Activated T-cell treated with anti-CD3 and anti-CD28 coated beads, Interleukin-2, amount 50 U/mL, for 72 hours (primary cell): ENCODE measurements around the gene EDNRB. TPM values are rescaled to one million over a fixed set of nuclear protein-coding genes. Genes with fewer than 3 reads are reported as not detected.
"Not testable (repeated sequence)": the region's sequence is repeated elsewhere in the genome, so short reads cannot be mapped to it uniquely, and the experiment has no call there.

Experiments
- ATAC-seq, 2 donors: fragments of 150-1000 bp; cut with Tn5 transposase; replicated peaks in 1 of 2; 2 replicates each; pipeline ENCODE4 v1.10.0; 2021; ENCODE audit warnings: moderate library complexity in 2 of 2, mild to moderate bottlenecking in 1 of 2
- DNase-seq, 2 donors: peaks; one replicate each; pipeline ENCODE4 v3.0.0; 2021 to 2022; ENCODE audit warnings: mixed read lengths in 1 of 2
- H3K27ac Mint-ChIP-seq: one replicate; pipeline ENCODE4 v1.8.0; 2022; ENCODE audit warnings: mild to moderate bottlenecking, moderate library complexity, mixed read lengths
- H3K27me3 Mint-ChIP-seq: one replicate; pipeline ENCODE4 v1.8.0; 2022; ENCODE audit warnings: low read depth, mixed read lengths
- H3K36me3 Mint-ChIP-seq, 2 donors: one replicate each; pipeline ENCODE4 v1.8.0; 2022; ENCODE audit warnings: mixed read lengths in 2 of 2, mild to moderate bottlenecking in 1 of 2; ENCODE audit not compliant: insufficient read depth in 2 of 2
- H3K4me1 Mint-ChIP-seq: one replicate; pipeline ENCODE4 v1.8.0; 2022; ENCODE audit warnings: low read depth, mixed read lengths
- H3K4me3 Mint-ChIP-seq, 2 donors: one replicate each; pipeline ENCODE4 v1.8.0; 2022; ENCODE audit warnings: mild to moderate bottlenecking in 2 of 2, mixed read lengths in 2 of 2, moderate library complexity in 2 of 2
- H3K9me3 Mint-ChIP-seq, 2 donors: one replicate each; pipeline ENCODE4 v1.8.0; 2022; ENCODE audit warnings: mixed read lengths in 2 of 2
- total RNA-seq, 2 donors: library from RNA; stranded (reverse); gene quantifications; one replicate each; pipeline ENCODE4 v1.2.3, GENCODE V29; 2022

Gene EDNRB
- not detected for total RNA-seq

DNA sequence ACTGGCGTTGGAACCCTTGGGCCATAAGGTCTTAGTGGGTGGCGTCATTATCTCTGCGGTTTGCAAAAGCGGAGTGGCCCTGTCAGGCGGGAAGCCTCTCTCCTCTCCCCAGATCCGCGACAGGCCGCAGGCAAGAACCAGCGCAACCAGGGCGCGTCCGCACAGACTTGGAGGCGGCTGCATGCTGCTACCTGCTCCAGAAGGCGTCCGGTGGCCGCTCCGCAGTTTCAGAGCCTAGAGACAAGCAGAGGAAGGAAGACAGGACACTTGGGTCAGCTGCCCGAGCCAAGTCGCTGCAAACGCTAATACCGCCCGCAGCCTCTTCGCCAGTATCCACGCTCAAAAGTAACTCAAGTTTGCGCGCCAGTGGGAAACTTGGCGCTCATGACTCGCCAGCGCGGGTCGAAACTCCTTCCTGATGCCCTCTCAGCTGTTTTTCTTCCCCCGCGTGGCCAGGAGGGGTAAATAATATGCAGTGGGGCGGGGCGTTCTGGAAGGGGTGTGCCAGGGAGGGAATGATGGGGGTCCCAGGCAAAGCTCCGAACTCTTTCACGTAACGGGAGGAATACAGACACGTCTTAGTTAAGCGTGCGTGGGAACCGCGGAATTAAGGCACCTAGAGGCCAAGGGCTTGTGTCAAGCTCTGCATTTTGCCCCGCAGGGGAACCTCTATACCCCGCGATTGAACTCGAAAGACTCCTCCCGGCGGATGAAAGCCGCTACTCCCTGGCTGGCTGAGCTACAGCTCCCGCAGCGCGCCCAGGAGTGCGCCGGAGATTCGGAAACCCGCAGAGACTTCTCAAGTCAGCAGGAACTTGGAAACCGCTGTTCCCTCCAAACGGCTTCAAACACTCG is at the start of gene EDNRB:
Gene EDNRB (minus strand): TSS at position 441 of the 855 bp plus-strand sequence. CDS start 258 bp downstream, at position 183.
- no peak within 1 kb of the TSS for H3K4me3 Mint-ChIP-seq
- no peaks in the 10 kb centered on the region for H3K9me3 Mint-ChIP-seq
- peaks cover 5% of the 10 kb centered on the region for H3K27me3 Mint-ChIP-seq
- H3K4me1 Mint-ChIP-seq = no peaks in the 10 kb centered on the region
- peak; percentile 2 to 4 for DNase-seq
- H3K36me3 Mint-ChIP-seq = peaks cover 0 to 2% of the 10 kb centered on the region in 2 donors
- no peak within 1 kb of the TSS for H3K27ac Mint-ChIP-seq
- peak; percentile 58 to 59 for ATAC-seq

GRCh38 chr13:77966671-77967070 is 48.0 kb upstream of the EDNRB start:
- no peak overlapping the region for H3K27ac Mint-ChIP-seq
- DNase-seq (no peak), ATAC-seq (no peak)
- H3K4me1 Mint-ChIP-seq = no peaks in the 10 kb centered on the region
- no peaks in the 10 kb centered on the region for H3K27me3 Mint-ChIP-seq
- no peak overlapping the region for H3K4me3 Mint-ChIP-seq
- no peaks in the 10 kb centered on the region for H3K36me3 Mint-ChIP-seq
- H3K9me3 Mint-ChIP-seq = peaks cover 0 to under 1% of the 10 kb centered on the region in 2 donors

DNA sequence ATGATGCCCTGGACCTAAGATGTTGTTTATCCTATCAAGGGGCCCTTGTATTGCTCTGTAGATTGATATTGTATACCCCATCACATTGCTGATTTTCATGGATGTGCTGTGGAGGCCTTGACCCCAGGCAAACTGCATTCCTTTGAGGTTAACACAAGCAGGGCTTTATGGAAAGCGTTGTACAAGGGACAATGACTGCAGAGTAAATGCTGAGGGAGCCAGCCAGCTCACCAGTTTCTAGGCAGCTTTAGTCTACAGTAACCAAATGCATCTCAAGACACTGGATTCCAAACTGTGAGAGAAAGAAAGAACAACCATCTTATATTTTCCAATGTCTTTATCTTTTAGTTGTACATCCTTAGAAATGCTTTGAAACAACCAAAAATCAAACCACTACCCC is 34.1 kb upstream of the EDNRB start:
- ATAC-seq (no peak), DNase-seq (no peak)
- no peaks in the 10 kb centered on the region for H3K9me3 Mint-ChIP-seq
- no peak overlapping the region for H3K27ac Mint-ChIP-seq
- H3K36me3 Mint-ChIP-seq = no peaks in the 10 kb centered on the region
- no peaks in the 10 kb centered on the region for H3K4me1 Mint-ChIP-seq
- no peak overlapping the region for H3K4me3 Mint-ChIP-seq
- no peaks in the 10 kb centered on the region for H3K27me3 Mint-ChIP-seq

GRCh38 chr13:77952276-77952675 is 33.6 kb upstream of the EDNRB start:
- Mint-ChIP-seq H3K27me3 (no peaks in the 10 kb centered on the region), H3K27ac (no peak overlapping the region), H3K9me3 (no peaks in the 10 kb centered on the region), H3K4me1 (no peaks in the 10 kb centered on the region), H3K4me3 (no peak overlapping the region), H3K36me3 (no peaks in the 10 kb centered on the region)
- DNase-seq (no peak), ATAC-seq (no peak)

- ATAC-seq (no peak), DNase-seq (no peak)
- Mint-ChIP-seq H3K36me3 (no peaks in the 10 kb centered on the region), H3K9me3 (no peaks in the 10 kb centered on the region), H3K27ac (no peak overlapping the region), H3K4me3 (no peak overlapping the region), H3K4me1 (no peaks in the 10 kb centered on the region), H3K27me3 (no peaks in the 10 kb centered on the region)
These were observed 27.9 kb upstream of the EDNRB start for GRCh38 chr13:77946522-77946921.

- H3K36me3 Mint-ChIP-seq, H3K27ac Mint-ChIP-seq, H3K4me3 Mint-ChIP-seq, H3K4me1 Mint-ChIP-seq, H3K9me3 Mint-ChIP-seq, ATAC-seq, DNase-seq: not testable (repeated sequence)
- H3K27me3 Mint-ChIP-seq = peaks cover 18% of the 10 kb centered on the region
These were observed 16.4 kb upstream of the EDNRB start for GRCh38 chr13:77935063-77935462.

DNA sequence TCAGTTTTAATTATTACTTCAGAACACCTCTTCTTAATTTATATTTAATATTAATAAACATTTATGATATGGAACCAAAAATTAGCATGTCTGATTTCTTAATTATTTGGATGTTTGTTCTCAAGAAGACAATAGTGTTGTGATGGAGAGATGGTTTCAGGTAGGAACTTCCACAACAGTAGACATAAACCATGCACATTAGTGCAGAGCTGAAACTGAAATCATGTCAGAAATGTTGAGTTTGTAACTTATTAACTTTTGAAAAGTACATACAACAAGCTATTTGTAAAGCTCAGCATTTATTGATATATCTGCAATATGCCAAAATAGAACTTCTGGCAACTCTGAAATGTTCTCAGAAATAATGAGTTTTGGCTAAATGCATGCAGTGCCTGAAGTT is 11.8 kb upstream of the EDNRB start:
- ATAC-seq = no peak
- Mint-ChIP-seq H3K9me3 (no peaks in the 10 kb centered on the region), H3K36me3 (peaks cover 0 to 1% of the 10 kb centered on the region in 2 donors), H3K4me3 (no peak overlapping the region), H3K4me1 (peaks cover 11% of the 10 kb centered on the region), H3K27me3 (peaks cover 28% of the 10 kb centered on the region), H3K27ac (no peak overlapping the region)
- no peak for DNase-seq

DNA sequence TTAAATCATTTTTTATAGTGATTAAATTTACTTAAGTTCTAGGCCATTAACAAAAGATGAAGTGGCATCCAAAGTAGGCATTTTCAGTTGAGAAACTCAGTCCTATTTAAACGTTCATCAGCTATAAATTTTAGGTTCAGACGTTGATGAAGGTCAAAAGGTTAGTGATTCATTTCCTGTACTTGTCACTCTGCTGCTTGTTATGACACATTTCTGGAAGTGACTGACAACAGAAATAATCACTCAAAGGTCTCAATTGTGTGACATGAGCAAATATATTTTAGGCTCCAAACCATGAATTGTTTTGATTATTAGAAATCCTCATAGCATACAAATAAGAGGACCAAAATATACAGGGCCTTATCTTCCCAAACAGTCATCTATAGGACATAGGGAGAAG is 10.3 kb upstream of the EDNRB start:
- Mint-ChIP-seq H3K4me1 (peaks cover 11% of the 10 kb centered on the region), H3K4me3 (peak overlapping the region in 1 of 2 donors; percentile 58), H3K9me3 (no peaks in the 10 kb centered on the region), H3K27ac (peak overlapping the region; percentile 57), H3K36me3 (peaks cover 0 to 1% of the 10 kb centered on the region in 2 donors), H3K27me3 (peaks cover 40% of the 10 kb centered on the region)
- peak; percentile 89 to 92 for ATAC-seq
- DNase-seq = no peak

DNA sequence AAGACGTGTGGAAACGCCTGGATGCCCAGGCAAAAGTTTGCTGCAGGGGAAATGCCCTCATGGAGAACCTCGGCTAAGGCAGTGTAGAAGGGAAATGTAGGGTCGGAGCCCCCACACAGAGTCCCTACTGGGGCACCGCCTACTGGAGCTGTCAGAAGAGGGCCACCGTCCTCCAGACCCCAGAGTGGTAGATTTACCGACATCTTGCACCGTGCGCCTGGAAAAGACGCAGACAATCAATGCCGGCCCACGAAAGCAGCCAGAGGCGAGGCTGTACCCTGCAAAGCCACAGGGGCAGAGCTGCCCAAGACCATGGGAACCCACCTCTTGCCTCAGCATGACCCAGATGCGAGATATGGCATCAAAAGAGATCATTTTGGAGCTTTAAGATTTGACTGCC is 7.0 kb upstream of the EDNRB start:
- peaks cover 1 to 2% of the 10 kb centered on the region in 2 donors for H3K36me3 Mint-ChIP-seq
- DNase-seq (no peak), ATAC-seq (no peak)

DNA sequence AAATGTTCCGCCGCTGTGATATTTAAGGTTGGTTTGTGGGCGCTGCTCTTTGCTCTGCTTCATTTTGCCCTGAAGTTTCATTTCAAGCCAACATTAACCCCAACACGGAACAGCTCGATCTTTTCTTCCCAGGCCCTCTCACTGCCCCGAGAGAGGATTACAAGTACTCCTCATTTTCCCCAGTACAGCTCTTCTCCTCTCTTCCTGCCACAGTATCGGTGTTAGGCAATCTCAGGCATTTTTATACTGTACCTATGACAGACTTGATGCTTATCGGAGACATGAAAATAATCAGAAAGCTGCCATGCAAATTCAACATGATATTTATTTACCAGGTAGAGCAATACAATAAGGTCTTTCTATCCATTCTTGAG is 1.3 kb upstream of the EDNRB start:
- DNase-seq (no peak), ATAC-seq (peak in 1 of 2 donors; percentile 11)
- Mint-ChIP-seq H3K36me3 (peaks cover 0 to 2% of the 10 kb centered on the region in 2 donors), H3K4me3 (no peak overlapping the region), H3K27me3 (peaks cover 15% of the 10 kb centered on the region), H3K4me1 (no peaks in the 10 kb centered on the region), H3K9me3 (no peaks in the 10 kb centered on the region), H3K27ac (no peak overlapping the region)

More for the DNA sequence above, 7.0 kb upstream of the EDNRB start:
- Mint-ChIP-seq H3K9me3 (no peaks in the 10 kb centered on the region), H3K27me3 (peaks cover 48% of the 10 kb centered on the region), H3K27ac (no peak overlapping the region), H3K4me1 (peaks cover 11% of the 10 kb centered on the region), H3K4me3 (no peak overlapping the region)

DNA sequence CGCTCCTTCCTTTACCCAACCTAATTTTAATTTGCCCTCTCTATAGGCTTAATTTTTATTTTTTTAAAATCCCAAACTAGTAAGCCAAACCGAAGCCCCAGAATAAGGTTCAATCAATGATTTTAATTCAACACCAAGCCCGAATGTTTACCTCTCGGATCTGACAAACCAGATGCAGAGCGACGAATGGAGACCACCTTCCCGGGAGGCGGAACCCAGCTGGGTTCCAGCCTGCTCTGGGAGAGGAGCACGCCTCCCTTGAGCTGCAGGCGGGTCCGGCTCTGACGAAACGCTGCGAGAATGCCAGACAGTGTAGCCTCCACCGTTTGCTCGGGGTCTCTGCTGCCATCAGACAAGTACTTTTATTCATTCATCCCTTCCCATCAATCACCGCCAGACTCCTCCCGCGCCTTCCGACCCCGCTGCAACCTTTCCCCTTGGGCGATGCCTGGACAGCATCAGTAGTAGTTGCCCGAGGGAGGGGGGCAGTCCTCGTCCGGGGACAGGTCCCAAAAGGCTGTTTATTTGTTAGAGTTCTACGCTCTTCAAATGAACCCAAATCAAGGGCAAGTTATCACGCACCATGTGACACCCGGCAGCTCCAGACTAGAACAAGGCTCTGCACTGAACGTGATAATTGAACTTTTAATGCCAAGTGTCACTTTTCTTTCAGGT is 752 bp upstream of the EDNRB start:
- DNase-seq = peak in 1 of 2 donors; percentile 4
- H3K36me3 Mint-ChIP-seq = peaks cover 0 to 2% of the 10 kb centered on the region in 2 donors
- H3K4me1 Mint-ChIP-seq = no peaks in the 10 kb centered on the region
- H3K27ac Mint-ChIP-seq = no peak overlapping the region
- no peaks in the 10 kb centered on the region for H3K9me3 Mint-ChIP-seq
- peak; percentile 54 to 59 for ATAC-seq
- H3K27me3 Mint-ChIP-seq = peaks cover 11% of the 10 kb centered on the region
- no peak overlapping the region for H3K4me3 Mint-ChIP-seq

DNA sequence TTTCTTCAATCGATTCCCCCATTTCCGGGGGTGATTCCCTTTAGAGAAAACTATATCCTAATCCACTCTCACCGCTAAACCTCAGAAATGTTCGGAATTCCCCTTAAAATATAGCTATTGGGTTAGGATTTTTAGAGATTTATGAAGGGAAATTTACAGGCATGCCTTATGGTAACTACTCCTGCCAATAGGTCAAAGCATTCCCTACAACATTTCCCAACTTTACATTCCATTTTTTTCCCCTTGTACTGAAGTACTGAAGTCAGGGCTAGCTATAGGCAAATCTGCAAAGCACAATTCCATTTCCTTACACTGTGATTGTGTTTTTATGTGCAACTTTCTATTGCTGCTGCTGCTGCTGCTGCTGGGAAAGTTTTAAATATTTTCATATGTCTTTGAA is 2.1 kb downstream of the EDNRB start:
- Mint-ChIP-seq H3K36me3 (no peaks in the 10 kb centered on the region), H3K27ac (no peak overlapping the region), H3K4me3 (no peak overlapping the region), H3K9me3 (no peaks in the 10 kb centered on the region), H3K27me3 (no peaks in the 10 kb centered on the region), H3K4me1 (no peaks in the 10 kb centered on the region)
- ATAC-seq (no peak), DNase-seq (no peak)

DNA sequence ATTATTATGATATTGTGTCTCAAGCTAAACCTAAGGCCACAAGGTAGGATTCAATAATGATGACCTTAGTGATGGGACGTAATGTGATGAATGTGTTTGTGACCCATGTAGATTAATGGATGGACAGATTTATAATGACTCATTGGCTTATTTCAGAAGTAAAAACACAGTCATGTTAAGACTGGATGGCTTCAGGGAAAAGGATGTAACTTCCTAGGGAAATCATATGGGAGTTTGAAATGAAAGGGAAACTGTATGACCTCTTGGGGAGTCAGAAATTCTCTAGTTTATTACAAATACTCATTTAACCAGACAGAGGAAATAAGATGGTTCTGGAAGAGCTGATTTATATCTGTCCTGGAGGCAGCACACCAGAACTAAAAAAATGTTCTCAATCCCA is 2.9 kb downstream of the EDNRB start:
- Mint-ChIP-seq H3K4me1 (no peaks in the 10 kb centered on the region), H3K27ac (no peak overlapping the region), H3K36me3 (no peaks in the 10 kb centered on the region), H3K9me3 (no peaks in the 10 kb centered on the region), H3K27me3 (no peaks in the 10 kb centered on the region), H3K4me3 (no peak overlapping the region)
- DNase-seq (no peak), ATAC-seq (no peak)
